ENCODE results near the gene TYMP.

The TYMP gene

DNA sequence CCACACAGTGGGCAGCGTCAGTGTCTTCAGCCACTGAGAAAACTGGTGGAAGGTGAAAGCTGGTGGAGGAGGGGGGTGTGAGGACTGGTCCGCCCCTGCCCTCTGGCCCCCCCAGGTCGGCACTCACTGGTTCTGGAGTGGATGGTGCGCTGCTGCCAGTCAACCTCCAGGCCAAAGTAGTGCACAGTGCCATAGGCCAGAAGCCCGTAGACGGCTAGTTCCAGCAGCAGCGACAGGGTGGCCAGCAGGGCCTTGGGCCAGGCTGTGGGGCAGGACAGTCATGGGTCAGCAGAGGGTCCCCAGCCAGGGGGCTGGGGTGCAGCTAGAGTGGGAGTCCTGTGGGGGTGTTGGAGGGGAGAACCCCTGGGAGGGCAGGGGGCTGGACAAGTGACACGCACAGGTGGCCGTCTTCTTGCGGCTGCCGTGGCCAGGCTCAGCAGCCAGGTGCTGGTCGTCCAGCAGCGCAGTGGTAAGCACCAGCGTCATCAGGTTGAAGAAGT is 24.5 kb downstream of the TYMP start:
- no peak for DNase-seq (ENCODE audit: low read depth in 2 of 2)
- TF ChIP-seq, protein P1, sequence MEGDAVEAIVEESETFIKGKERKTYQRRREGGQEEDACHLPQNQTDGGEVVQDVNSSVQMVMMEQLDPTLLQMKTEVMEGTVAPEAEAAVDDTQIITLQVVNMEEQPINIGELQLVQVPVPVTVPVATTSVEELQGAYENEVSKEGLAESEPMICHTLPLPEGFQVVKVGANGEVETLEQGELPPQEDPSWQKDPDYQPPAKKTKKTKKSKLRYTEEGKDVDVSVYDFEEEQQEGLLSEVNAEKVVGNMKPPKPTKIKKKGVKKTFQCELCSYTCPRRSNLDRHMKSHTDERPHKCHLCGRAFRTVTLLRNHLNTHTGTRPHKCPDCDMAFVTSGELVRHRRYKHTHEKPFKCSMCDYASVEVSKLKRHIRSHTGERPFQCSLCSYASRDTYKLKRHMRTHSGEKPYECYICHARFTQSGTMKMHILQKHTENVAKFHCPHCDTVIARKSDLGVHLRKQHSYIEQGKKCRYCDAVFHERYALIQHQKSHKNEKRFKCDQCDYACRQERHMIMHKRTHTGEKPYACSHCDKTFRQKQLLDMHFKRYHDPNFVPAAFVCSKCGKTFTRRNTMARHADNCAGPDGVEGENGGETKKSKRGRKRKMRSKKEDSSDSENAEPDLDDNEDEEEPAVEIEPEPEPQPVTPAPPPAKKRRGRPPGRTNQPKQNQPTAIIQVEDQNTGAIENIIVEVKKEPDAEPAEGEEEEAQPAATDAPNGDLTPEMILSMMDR (IDR thresholded peaks at IDR 0.05; ENCODE audit: low read depth, low read length): no peak
- no peak overlapping the region for H3K4me3 ChIP-seq (replicated peaks in 1 of 2; ENCODE audit: low read depth in 2 of 2, low read length in 2 of 2)

DNA sequence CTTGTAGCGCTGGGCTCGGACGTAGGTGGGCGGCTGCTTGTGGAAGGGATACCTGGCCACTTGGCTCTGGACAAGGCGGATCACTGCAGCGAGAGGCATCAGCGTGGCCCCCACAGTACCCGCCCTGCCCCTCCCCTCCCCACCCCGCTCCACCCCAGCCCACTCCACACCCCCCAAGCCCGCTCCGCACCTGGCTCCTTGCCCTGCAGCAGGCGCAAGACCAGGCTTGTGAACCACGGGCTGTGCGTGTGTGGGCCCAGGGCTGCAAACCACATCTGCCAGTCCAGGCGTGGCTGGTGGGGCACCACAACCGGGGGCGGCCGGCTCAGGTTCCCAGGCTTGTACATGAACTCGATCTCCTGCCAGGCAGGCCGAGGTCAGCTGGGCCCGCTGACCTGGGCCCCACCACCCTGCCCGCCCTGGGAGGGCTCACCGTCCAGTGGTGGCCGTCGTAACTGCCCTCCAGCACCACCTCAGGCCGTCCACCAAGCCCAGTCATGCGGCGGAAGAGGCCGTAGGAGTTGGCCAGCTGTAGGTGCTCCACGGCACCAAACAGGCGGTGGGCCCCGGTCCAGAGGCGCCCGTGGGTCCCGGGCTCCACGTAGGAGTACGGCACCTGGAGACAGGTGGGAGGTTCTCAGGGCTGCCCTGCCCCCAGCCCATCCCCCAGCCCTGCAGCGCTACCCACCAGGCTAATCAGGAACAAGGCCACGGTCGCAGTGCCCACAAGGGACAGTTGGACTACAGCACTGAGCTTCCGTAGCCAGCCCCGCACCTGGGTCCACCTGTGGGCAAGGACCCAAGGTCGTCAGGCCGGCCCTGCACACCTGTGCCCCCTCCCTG is 25.2 kb downstream of the TYMP start:
- H3K4me3 ChIP-seq (replicated peaks in 1 of 2; ENCODE audit: low read depth in 2 of 2, low read length in 2 of 2): no peak overlapping the region
- no peak for DNase-seq (ENCODE audit: low read depth in 2 of 2)
- TF ChIP-seq, protein P1 (IDR thresholded peaks at IDR 0.05; ENCODE audit: low read depth, low read length): no peak

DNA sequence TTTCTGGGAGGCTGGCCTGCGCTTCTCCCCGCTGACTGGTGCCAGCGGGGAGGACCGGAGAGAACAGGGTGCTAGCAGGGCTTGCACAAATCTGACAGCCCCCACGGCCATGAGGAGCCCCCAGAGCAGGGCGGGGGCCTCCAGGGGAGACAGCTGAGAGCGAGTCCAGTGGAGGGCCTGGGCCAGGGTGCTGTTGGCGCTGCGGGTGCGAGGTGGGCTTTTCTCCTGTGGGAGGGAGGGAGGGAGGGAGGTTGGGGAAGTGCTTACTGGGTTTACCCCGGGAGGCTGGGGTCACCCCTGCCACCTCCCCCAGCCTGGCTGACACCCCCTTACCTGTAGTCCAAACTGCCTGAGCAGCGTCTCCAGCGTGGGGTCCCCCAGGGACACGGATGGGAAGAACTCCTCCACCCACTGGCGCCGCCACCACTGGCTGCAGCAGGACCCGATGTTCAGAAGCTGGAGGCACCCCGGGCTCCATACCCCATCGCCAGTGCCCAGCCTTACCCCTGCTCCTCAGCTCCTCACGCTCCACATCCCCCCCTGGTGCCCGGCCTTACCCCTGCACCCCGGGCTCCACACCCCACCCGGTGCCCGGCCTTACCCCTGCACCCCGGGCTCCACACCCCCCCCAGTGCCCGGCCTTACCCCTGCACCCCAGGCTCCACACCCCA is 26.2 kb downstream of the TYMP start:
- DNase-seq (ENCODE audit: low read depth in 2 of 2): no peak
- no peak overlapping the region for H3K4me3 ChIP-seq (replicated peaks in 1 of 2; ENCODE audit: low read depth in 2 of 2, low read length in 2 of 2)
- TF ChIP-seq, protein P1 (IDR thresholded peaks at IDR 0.05; ENCODE audit: low read depth, low read length): no peak

DNA sequence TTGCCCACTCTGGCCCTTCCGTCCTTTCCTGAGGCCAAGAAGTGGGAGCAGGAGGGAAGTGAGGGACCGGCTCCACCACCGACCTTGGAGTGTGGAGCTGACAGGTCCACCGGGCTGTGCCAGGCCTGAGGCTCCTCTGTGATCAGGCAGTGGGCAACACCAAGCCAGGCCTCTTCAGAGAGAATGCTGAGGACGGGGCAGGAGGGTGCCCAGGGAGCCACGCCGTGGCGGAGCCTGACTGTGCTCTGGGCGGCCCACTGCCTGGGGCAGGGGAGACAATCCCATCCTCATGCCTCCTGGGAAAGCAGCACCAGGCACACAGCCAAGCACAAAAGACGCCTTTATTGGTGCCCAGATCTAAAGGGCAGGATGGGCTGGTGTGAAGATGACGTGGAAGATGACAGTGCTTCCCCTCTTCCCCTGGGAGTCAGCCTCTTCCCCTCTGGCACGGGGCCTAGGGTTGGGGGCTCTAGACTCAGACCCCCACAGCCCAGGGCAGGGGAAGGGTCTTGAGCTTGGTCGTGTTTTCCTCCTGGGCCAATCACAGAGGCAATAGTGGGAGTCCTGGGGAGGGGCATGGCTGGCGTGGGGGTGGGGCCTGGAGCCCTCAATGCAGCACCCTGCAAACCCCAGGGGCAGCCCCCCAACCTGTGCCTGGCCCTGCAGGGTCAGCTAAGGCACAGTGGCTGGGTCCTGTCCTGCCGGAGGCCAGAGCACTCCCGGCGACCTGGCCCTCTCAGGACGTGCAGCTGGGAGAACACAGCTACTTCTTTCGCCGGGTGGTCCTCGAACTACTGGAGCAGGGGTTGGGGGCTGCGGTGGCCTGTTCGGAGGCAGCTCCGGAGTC is 27.0 kb downstream of the TYMP start:
- H3K4me3 ChIP-seq (replicated peaks in 1 of 2; ENCODE audit: low read depth in 2 of 2, low read length in 2 of 2): no peak overlapping the region
- TF ChIP-seq, protein P1 (IDR thresholded peaks at IDR 0.05; ENCODE audit: low read depth, low read length): no peak
- DNase-seq (ENCODE audit: low read depth in 2 of 2): no peak

DNA sequence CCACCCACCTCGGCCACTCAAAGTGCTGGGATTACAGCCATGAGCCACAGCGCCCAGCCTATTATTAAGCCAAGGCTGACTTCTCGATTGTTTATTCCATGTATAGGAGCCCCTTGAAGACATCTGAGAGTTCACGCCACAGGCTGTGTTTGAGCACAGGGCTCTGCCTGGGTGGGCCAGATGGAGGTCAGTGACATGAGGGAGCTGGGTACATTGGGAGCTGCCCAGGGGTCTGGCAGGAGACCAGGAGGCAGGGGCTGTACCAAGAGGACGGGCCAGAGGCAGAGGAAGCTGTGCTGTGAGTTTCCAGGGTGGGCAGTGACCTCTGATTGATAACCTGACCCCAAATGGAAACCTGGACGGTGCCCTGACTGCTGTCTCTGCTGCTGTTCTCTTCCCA is 27.7 kb downstream of the TYMP start:
- no peak overlapping the region for H3K4me3 ChIP-seq (replicated peaks in 1 of 2; ENCODE audit: low read depth in 2 of 2, low read length in 2 of 2)
- TF ChIP-seq, protein P1 (IDR thresholded peaks at IDR 0.05; ENCODE audit: low read depth, low read length): no peak
- no peak for DNase-seq (ENCODE audit: low read depth in 2 of 2)

DNA sequence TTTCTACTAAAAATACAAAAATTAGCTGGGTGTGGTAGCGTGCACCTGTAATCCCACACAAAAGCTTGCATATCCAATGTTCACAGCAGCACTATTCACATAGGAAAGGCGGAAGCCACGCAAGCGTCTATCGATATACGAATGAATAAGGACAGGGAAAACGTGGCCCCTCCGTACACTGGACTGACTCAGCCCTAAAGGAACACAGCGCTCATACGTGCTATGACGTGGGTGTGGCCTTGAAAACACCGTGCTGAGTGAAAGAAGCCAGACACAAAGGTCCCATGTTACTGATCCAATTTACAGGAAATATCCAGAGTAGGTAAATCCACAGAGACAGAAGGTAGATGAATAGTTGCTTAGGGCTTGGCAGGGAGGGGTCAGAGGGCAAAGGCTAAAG is 29.4 kb downstream of the TYMP start:
- TF ChIP-seq, protein P1 (IDR thresholded peaks at IDR 0.05; ENCODE audit: low read depth, low read length): no peak
- no peak overlapping the region for H3K4me3 ChIP-seq (replicated peaks in 1 of 2; ENCODE audit: low read depth in 2 of 2, low read length in 2 of 2)
- no peak for DNase-seq (ENCODE audit: low read depth in 2 of 2)
